HCT116 (cell line): ENCODE results near the gene SPINK13. TPM values are rescaled to one million over a fixed set of nuclear protein-coding genes. Genes with fewer than 3 reads are reported as not detected.

Experiments used
- ATAC-seq: fragments of 200-7000 bp; cut with Tn5 transposase; 2 replicates; pipeline ENCODE4 v1.9.1; 2020; ENCODE audit warnings: mild to moderate bottlenecking, moderate library complexity
- BruUV-seq: library from RNA; stranded (reverse); fragments of 400-500 nt; replicated peaks from 2 replicates; lab custom pipeline; 2021; lab: Mats Ljungman, UMichigan
- CTCF ChIA-PET: fragments of 300-600 bp; sonication (Branson Sonifier 250); formaldehyde crosslinking; loops from one replicate; lab custom pipeline; 2021; ENCODE audit warnings: antibody characterized with exemption; lab: Charles Lee
- POLR2A ChIA-PET: fragments of 300-600, 350-600 bp; sonication (Branson Sonifier 250); formaldehyde crosslinking; loops from one replicate; lab custom pipeline; 2021; ENCODE audit warnings: antibody characterized with exemption; lab: Charles Lee
- RAD21 ChIA-PET, 2 experiments: fragments of 300-600 bp; sonication (Branson Sonifier 250); formaldehyde crosslinking; loops; one replicate each; lab custom pipeline; 2023; ENCODE audit warnings: low total read pairs in 2 of 2; ENCODE audit not compliant: uncharacterized antibody in 2 of 2, unreplicated experiment in 2 of 2, low non-redundant PET in 1 of 2; lab: Charles Lee
- DNase-seq: peaks from one replicate; pipeline ENCODE4 v3.0.0-alpha.2; 2010; ENCODE audit warnings: low read depth, low spot score
- H2AFZ ChIP-seq: fragments of 200-600 bp; shearing (Covaris generic), sonication (generic); 2 replicates; pipeline ENCODE4 v1.6.1; 2017; ENCODE audit warnings: low read depth, mixed run types, mixed read lengths, antibody characterized with exemption, low read length; ENCODE audit not compliant: poor library complexity, severe bottlenecking
- H3K27ac ChIP-seq: 2 replicates; pipeline ENCODE4 v1.5.1; 2012; ENCODE audit warnings: low read depth, low read length
- H3K27me3 ChIP-seq: fragments of 200-600 bp; sonication (generic); 2 replicates; pipeline ENCODE4 v1.6.1; 2016; ENCODE audit warnings: mixed run types, low read length, mixed read lengths; ENCODE audit not compliant: insufficient read depth
- H3K36me3 ChIP-seq, 2 experiments: fragments of 200-500 bp in 1 of 2; fragments of 200-600 bp in 1 of 2; sonication (Bioruptor generic) in 1 of 2; sonication (generic) in 1 of 2; 2 replicates each; pipeline versions ENCODE4 v1.5.1 to v1.6.1; 2014 to 2016; ENCODE audit warnings: low read length in 2 of 2, inconsistent platforms in 1 of 2, mixed read lengths in 1 of 2, mixed run types in 1 of 2; ENCODE audit not compliant: insufficient read depth in 2 of 2, control insufficient read depth in 1 of 2
- H3K4me1 ChIP-seq, 2 experiments: fragments of 200-600 bp in 1 of 2; sonication (generic) in 1 of 2; 2 replicates each; pipeline versions ENCODE4 v1.5.1 to v1.6.1; 2012 to 2017; ENCODE audit warnings: low read length in 2 of 2, inconsistent platforms in 1 of 2, mild to moderate bottlenecking in 1 of 2, mixed read lengths in 1 of 2, mixed run types in 1 of 2, moderate library complexity in 1 of 2; ENCODE audit not compliant: insufficient read depth in 2 of 2, control insufficient read depth in 1 of 2
- H3K4me2 ChIP-seq: fragments of 200-600 bp; sonication (generic); 2 replicates; pipeline ENCODE4 v1.6.1; 2017; ENCODE audit warnings: mixed run types, low read length, mixed read lengths
- H3K4me3 ChIP-seq, 2 experiments: fragments of 200-600 bp in 1 of 2; sonication (generic) in 1 of 2; replicated peaks in 1 of 2; 2 replicates each; pipeline ENCODE4 v1.5.1; 2011 to 2016; ENCODE audit warnings: low read length in 2 of 2, control low read depth in 1 of 2, low read depth in 1 of 2, mild to moderate bottlenecking in 1 of 2, mixed read lengths in 1 of 2, mixed run types in 1 of 2
- H3K79me2 ChIP-seq: fragments of 200-600 bp; sonication (generic); 2 replicates; pipeline ENCODE4 v1.6.1; 2017; ENCODE audit warnings: mild to moderate bottlenecking, mixed run types, low read length, moderate library complexity, mixed read lengths; ENCODE audit not compliant: insufficient read depth
- H3K9ac ChIP-seq: fragments of 200-600 bp; sonication (generic); 2 replicates; pipeline ENCODE4 v1.6.1; 2016; ENCODE audit warnings: low read length, mixed read lengths
- H3K9me2 ChIP-seq: fragments of 200-600 bp; sonication (generic), shearing (Covaris generic); 2 replicates; pipeline ENCODE4 v1.6.1; 2017; ENCODE audit warnings: mixed run types, mild to moderate bottlenecking, moderate library complexity; ENCODE audit not compliant: insufficient read depth
- H3K9me3 ChIP-seq, 2 experiments: fragments of 200-500 bp in 1 of 2; fragments of 200-600 bp in 1 of 2; sonication (Bioruptor generic) in 1 of 2; sonication (generic) in 1 of 2; 2 replicates each; pipeline ENCODE4 v1.6.1; 2014 to 2017; ENCODE audit warnings: low read length in 2 of 2, mixed read lengths in 2 of 2, inconsistent platforms in 1 of 2, low read depth in 1 of 2, mild to moderate bottlenecking in 1 of 2, mixed run types in 1 of 2, moderate library complexity in 1 of 2; ENCODE audit not compliant: control insufficient read depth in 1 of 2, insufficient read depth in 1 of 2
- H4K20me1 ChIP-seq: fragments of 200-600 bp; sonication (generic), shearing (Covaris generic); 2 replicates; pipeline ENCODE4 v1.6.1; 2017; ENCODE audit warnings: mixed run types, mild to moderate bottlenecking, moderate library complexity; ENCODE audit not compliant: insufficient read depth
- ATF3 ChIP-seq: IDR thresholded peaks from 2 replicates; pipeline ENCODE4 v1.6.1; 2012
- CBX3 ChIP-seq: IDR thresholded peaks from 2 replicates; pipeline ENCODE4 v1.6.1; 2012; ENCODE audit warnings: low read depth
- CEBPB ChIP-seq: IDR thresholded peaks from 2 replicates; pipeline ENCODE4 v1.6.1; 2012; ENCODE audit warnings: low read depth
- EGR1 ChIP-seq: IDR thresholded peaks from 2 replicates; pipeline ENCODE4 v1.6.1; 2012; ENCODE audit warnings: low read depth
- ELF1 ChIP-seq: IDR thresholded peaks from 2 replicates; pipeline ENCODE4 v1.6.1; 2012; ENCODE audit warnings: low read depth, borderline replicate concordance
- EZH2 ChIP-seq: fragments of 200-600 bp; sonication (generic); IDR thresholded peaks from 2 replicates; pipeline ENCODE4 v1.6.1; 2017; ENCODE audit warnings: antibody characterized with exemption, mixed run types
- JUND ChIP-seq: IDR thresholded peaks from 2 replicates; pipeline ENCODE4 v1.6.1; 2012
- POLR2A ChIP-seq: IDR thresholded peaks from 2 replicates; pipeline ENCODE4 v1.7.0; 2011; ENCODE audit warnings: borderline replicate concordance; ENCODE audit not compliant: insufficient read depth, insufficient read length; ENCODE audit errors: extremely low read depth
- RAD21 ChIP-seq: IDR thresholded peaks from 2 replicates; pipeline ENCODE4 v1.6.1; 2012; ENCODE audit warnings: low read depth, mild to moderate bottlenecking
- SP1 ChIP-seq: IDR thresholded peaks from 2 replicates; pipeline ENCODE4 v1.6.1; 2012; ENCODE audit warnings: low read depth
- TCF7L2 ChIP-seq: IDR thresholded peaks from 2 replicates; pipeline ENCODE4 v1.7.0; 2011; ENCODE audit warnings: borderline replicate concordance, inconsistent platforms; ENCODE audit not compliant: insufficient read depth, insufficient read length; ENCODE audit errors: extremely low read depth
- YY1 ChIP-seq: IDR thresholded peaks from 2 replicates; pipeline ENCODE4 v1.6.1; 2011; ENCODE audit warnings: low read length, low read depth, moderate library complexity, mild to moderate bottlenecking; ENCODE audit not compliant: insufficient replicate concordance; ENCODE audit errors: extremely low read depth
- intact Hi-C: fragments of 100-400 bp; cut with micrococcal nuclease; formaldehyde crosslinking; loops from 2 replicates; pipeline ENCODE4 v1.10.0; 2022
- total RNA-seq: library from RNA; stranded (reverse); gene quantifications from one replicate; pipeline ENCODE4 v1.2.1, GENCODE V29; 2021; ENCODE audit not compliant: unreplicated experiment

Gene SPINK13
- total RNA-seq, 1 experiment from 2014 or later = not detected

GRCh38 chr5:148248894-148249293, 19.7 kb upstream of the SPINK13 start:
- H3K36me3 ChIP-seq = no peaks in the 10 kb centered on the region
- RAD21 ChIA-PET = no interaction called here
- POLR2A ChIA-PET = no interaction called here
- H2AFZ ChIP-seq = no peak overlapping the region
- H3K9ac ChIP-seq = no peak overlapping the region
- intact Hi-C loops = no loop called here
- ATAC-seq (no peak), DNase-seq (no peak)
- H3K9me3 ChIP-seq = no peaks in the 10 kb centered on the region
- H3K9me2 ChIP-seq = no peaks in the 10 kb centered on the region
- H3K4me1 ChIP-seq = no peaks in the 10 kb centered on the region
- no TSS peak for BruUV-seq
- H3K4me2 ChIP-seq = no peak overlapping the region
- H4K20me1 ChIP-seq = no peaks in the 10 kb centered on the region
- no peak overlapping the region for H3K4me3 ChIP-seq
- CTCF ChIA-PET = no interaction called here
- TF ChIP-seq EZH2 = no peak
- TF ChIP-seq SP1 = no peak
- TF ChIP-seq YY1 = no peak
- TF ChIP-seq EGR1 = no peak
- no peak for TF ChIP-seq TCF7L2
- TF ChIP-seq RAD21 = no peak
- TF ChIP-seq ELF1 = no peak
- no peak for TF ChIP-seq POLR2A
- TF ChIP-seq, all 23 proteins: peak for 0
- Histone ChIP-seq H3K27ac (no peak overlapping the region), H3K27me3 (no peaks in the 10 kb centered on the region), H3K79me2 (no peaks in the 10 kb centered on the region)

GRCh38 chr5:148255456-148255855, 13.1 kb upstream of the SPINK13 start:
- CTCF ChIA-PET = no interaction called here
- no peak overlapping the region for H3K27ac ChIP-seq
- no peaks in the 10 kb centered on the region for H3K9me2 ChIP-seq
- TF ChIP-seq EZH2 = no peak
- TF ChIP-seq EGR1 = no peak
- no peak for TF ChIP-seq CBX3
- TF ChIP-seq CEBPB = no peak
- no peak for TF ChIP-seq JUND
- TF ChIP-seq ATF3 = no peak
- H3K27me3 ChIP-seq = no peaks in the 10 kb centered on the region
- H2AFZ ChIP-seq = no peak overlapping the region
- no peaks in the 10 kb centered on the region for H4K20me1 ChIP-seq
- H3K36me3 ChIP-seq = no peaks in the 10 kb centered on the region
- H3K9ac ChIP-seq = no peak overlapping the region
- RAD21 ChIA-PET = no interaction called here
- ATAC-seq = no peak
- intact Hi-C loops = no loop called here
- no TSS peak for BruUV-seq
- POLR2A ChIA-PET = no interaction called here
- DNase-seq = no peak
- H3K79me2 ChIP-seq = no peaks in the 10 kb centered on the region
- no peak overlapping the region for H3K4me3 ChIP-seq
- H3K4me1 ChIP-seq = no peaks in the 10 kb centered on the region
- no peaks in the 10 kb centered on the region for H3K9me3 ChIP-seq
- H3K4me2 ChIP-seq = no peak overlapping the region
